ENCODE measurements around the gene DCUN1D2. TPM values are rescaled to one million over a fixed set of nuclear protein-coding genes. Genes with fewer than 3 reads are reported as not detected.

The DCUN1D2 gene
- polyA plus RNA-seq, 1 experiment = 11.0 TPM

DNA sequence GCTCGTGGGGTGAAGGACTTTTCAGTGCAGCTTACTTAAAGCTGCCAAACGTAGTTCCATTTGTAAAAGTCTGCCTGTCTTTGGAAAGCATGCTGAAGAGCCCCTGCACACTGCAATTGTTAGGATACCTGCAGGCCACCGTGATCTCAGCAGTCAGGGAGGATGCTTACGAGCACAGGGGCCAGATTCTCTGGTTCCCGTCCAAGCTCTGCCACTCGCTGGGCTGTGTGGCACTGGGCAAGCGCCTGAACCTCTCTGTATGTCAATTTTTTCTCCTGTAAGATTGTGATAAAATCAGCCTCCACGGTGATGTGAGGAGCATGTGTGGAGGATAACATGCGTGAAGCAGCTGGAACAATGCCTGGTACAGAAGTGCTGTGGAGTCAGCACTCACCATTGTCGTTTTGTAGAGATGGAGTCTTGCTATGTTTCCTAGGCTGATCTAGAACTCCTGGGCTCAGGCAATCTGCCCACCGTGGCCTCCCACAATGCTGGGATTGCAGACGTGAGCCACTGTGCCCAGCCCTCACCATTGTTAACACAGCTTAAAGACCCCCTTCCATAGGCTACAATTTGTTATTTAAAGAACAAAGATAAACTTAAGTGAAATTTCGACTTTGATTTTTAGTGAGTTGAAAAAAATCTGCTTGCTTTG, 40.7 kb downstream of the DCUN1D2 start:
- Histone ChIP-seq H3K4me3 (ENCODE audit: low read depth, low read length) (no peak overlapping the region), H3K27ac (ENCODE audit: low read depth, low read length) (no peak overlapping the region), H3K27me3 (ENCODE audit: control insufficient read depth, insufficient read depth, low read length) (no peaks in the 10 kb centered on the region), H3K9me3 (ENCODE audit: control insufficient read depth, insufficient read depth, low read length) (no peaks in the 10 kb centered on the region; the same call in 1 of the 2 replicates)
- no peak for DNase-seq (ENCODE audit: low read depth, low spot score)
- ChIA-PET CTCF (interaction anchor here (1.1 kb wide), 1 partner anchor 176 kb away, joined by 3 read pairs; no protein-coding TSS in a partner anchor), POLR2A (interaction anchor here (0.7 kb wide), 1 partner anchor 234 kb away, joined by 5 read pairs; no protein-coding TSS in a partner anchor)
- TF ChIP-seq, protein P1, sequence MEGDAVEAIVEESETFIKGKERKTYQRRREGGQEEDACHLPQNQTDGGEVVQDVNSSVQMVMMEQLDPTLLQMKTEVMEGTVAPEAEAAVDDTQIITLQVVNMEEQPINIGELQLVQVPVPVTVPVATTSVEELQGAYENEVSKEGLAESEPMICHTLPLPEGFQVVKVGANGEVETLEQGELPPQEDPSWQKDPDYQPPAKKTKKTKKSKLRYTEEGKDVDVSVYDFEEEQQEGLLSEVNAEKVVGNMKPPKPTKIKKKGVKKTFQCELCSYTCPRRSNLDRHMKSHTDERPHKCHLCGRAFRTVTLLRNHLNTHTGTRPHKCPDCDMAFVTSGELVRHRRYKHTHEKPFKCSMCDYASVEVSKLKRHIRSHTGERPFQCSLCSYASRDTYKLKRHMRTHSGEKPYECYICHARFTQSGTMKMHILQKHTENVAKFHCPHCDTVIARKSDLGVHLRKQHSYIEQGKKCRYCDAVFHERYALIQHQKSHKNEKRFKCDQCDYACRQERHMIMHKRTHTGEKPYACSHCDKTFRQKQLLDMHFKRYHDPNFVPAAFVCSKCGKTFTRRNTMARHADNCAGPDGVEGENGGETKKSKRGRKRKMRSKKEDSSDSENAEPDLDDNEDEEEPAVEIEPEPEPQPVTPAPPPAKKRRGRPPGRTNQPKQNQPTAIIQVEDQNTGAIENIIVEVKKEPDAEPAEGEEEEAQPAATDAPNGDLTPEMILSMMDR (IDR thresholded peaks at IDR 0.05; ENCODE audit: low read depth, low read length) = no peak

DNA sequence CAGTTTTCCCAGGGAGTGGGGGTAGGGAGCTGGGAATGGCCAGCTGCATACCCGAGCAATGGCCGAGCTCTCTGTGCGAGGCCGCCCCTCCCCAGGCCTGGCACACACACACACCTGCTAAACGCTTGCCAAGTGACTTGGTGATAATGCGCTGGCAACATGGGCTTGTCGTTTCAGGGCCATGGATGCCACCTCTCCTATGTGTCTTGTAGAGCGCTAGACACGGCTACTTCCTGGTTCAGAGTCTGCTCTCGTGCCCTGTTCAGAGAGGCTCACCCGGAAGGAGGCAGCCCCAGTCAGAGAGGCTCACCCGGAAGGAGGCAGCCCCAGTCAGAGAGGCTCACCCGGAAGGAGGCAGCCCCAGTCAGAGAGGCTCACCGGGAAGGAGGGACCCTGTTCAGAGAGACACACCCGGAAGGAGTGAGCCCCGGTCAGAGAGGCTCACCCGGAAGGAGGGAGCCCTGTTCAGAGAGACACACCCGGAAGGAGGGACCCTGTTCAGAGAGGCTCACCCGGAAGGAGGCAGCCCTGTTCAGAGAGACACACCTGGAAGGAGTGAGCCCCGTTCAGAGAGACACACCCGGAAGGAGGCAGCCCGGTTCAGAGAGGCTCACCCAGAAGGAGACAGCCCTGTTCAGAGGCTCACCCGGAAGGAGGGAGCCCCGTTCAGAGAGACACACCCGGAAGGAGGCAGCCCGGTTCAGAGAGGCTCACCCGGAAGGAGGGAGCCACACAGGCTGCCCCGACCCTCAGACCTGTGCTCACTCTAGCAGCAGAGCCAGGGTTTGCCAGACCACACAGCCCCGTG, 41.4 kb downstream of the DCUN1D2 start:
- CTCF ChIA-PET = no interaction called here
- Histone ChIP-seq H3K4me3 (ENCODE audit: low read depth, low read length) (no peak overlapping the region), H3K27me3 (ENCODE audit: control insufficient read depth, insufficient read depth, low read length) (no peaks in the 10 kb centered on the region), H3K9me3 (ENCODE audit: control insufficient read depth, insufficient read depth, low read length) (no peaks in the 10 kb centered on the region; the same call in 1 of the 2 replicates), H3K27ac (ENCODE audit: low read depth, low read length) (no peak overlapping the region)
- TF ChIP-seq, protein P1 (IDR thresholded peaks at IDR 0.05; ENCODE audit: low read depth, low read length) = no peak
- POLR2A ChIA-PET = interaction anchor here (0.6 kb wide), 1 partner anchor 41 kb away, joined by 3 read pairs; no protein-coding TSS in a partner anchor
- DNase-seq (ENCODE audit: low read depth, low spot score) = no peak

- H3K27ac ChIP-seq (ENCODE audit: low read depth, low read length) = no peak overlapping the region
Observed at GRCh38 chr13:113448545-113448884, 42.0 kb downstream of the DCUN1D2 start.

GRCh38 chr13:113447596-113447995, 42.9 kb downstream of the DCUN1D2 start:
- Histone ChIP-seq H3K27me3 (ENCODE audit: control insufficient read depth, insufficient read depth, low read length) (no peaks in the 10 kb centered on the region), H3K27ac (ENCODE audit: low read depth, low read length) (no peak overlapping the region), H3K4me3 (ENCODE audit: low read depth, low read length) (no peak overlapping the region), H3K9me3 (ENCODE audit: control insufficient read depth, insufficient read depth, low read length) (peaks cover 2% of the 10 kb centered on the region; the same call in 1 of the 2 replicates)
- CTCF ChIA-PET = no interaction called here
- POLR2A ChIA-PET = no interaction called here
- TF ChIP-seq, protein P1 (IDR thresholded peaks at IDR 0.05; ENCODE audit: low read depth, low read length) = no peak
- DNase-seq (ENCODE audit: low read depth, low spot score) = no peak

More at GRCh38 chr13:113448545-113448884, 42.0 kb downstream of the DCUN1D2 start:
- Histone ChIP-seq H3K27me3 (ENCODE audit: control insufficient read depth, insufficient read depth, low read length) (no peaks in the 10 kb centered on the region), H3K4me3 (ENCODE audit: low read depth, low read length) (no peak overlapping the region), H3K9me3 (ENCODE audit: control insufficient read depth, insufficient read depth, low read length) (no peaks in the 10 kb centered on the region; the same call in 1 of the 2 replicates)
- ChIA-PET CTCF (no interaction called here), POLR2A (interaction anchor here (0.6 kb wide), 1 partner anchor 40 kb away, joined by 3 read pairs; no protein-coding TSS in a partner anchor)
- TF ChIP-seq, protein P1 (IDR thresholded peaks at IDR 0.05; ENCODE audit: low read depth, low read length) = no peak
- DNase-seq (ENCODE audit: low read depth, low spot score) = no peak

GRCh38 chr13:113446488-113446854, 44.0 kb downstream of the DCUN1D2 start:
- Histone ChIP-seq H3K9me3 (ENCODE audit: control insufficient read depth, insufficient read depth, low read length) (peaks cover 10% of the 10 kb centered on the region; the same call in 1 of the 2 replicates), H3K4me3 (ENCODE audit: low read depth, low read length) (no peak overlapping the region), H3K27me3 (ENCODE audit: control insufficient read depth, insufficient read depth, low read length) (no peaks in the 10 kb centered on the region), H3K27ac (ENCODE audit: low read depth, low read length) (no peak overlapping the region)
- POLR2A ChIA-PET = interaction anchor here (1.0 kb wide), 1 partner anchor 17 kb away, joined by 3 read pairs; no protein-coding TSS in a partner anchor
- TF ChIP-seq, protein P1 (IDR thresholded peaks at IDR 0.05; ENCODE audit: low read depth, low read length) = no peak
- CTCF ChIA-PET = no interaction called here
- no peak for DNase-seq (ENCODE audit: low read depth, low spot score)
